Sigmoid colon (tissue), 3 donors: ENCODE results near the gene STKLD1.

Experiments used
- POLR2A ChIP-seq, 2 donors: fragments of 450-650 bp; IDR thresholded peaks; one replicate each; pipeline ENCODE4 v1.6.1; 2016; ENCODE audit warnings: antibody characterized with exemption in 2 of 2, mild to moderate bottlenecking in 2 of 2, moderate library complexity in 2 of 2
- TF ChIP-seq, protein P1 (sequence below), 4 experiments: fragments of 450-650 bp in 3 of 4; fragments of 200-600 bp in 1 of 4; IDR thresholded peaks; one replicate each; pipeline ENCODE4 v1.5.1; 2016 to 2019; ENCODE audit warnings: antibody characterized with exemption in 4 of 4, mild to moderate bottlenecking in 3 of 4, moderate library complexity in 2 of 4

DNA sequence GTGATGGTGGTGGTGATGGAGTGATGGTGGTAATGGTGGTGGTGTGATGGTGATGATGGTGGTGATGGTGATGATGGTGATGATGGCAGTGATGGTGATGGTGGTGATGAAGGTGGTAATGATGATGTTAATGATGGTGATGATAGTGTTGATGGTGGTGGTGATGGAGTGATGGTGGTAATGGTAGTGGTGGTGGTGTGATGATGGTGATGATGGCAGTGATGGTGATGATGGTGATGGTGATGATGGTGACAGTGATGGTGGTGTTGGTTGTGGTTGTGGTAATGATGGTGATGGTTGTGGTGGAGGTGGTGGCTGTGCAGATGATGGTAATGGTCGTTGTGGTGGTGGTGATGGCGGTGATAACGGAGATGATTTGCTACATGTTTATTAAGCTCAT lies 7.3 kb downstream of the STKLD1 start:
- TF ChIP-seq POLR2A (IDR thresholded peaks at IDR 0.05): no peak
- TF ChIP-seq, protein P1, sequence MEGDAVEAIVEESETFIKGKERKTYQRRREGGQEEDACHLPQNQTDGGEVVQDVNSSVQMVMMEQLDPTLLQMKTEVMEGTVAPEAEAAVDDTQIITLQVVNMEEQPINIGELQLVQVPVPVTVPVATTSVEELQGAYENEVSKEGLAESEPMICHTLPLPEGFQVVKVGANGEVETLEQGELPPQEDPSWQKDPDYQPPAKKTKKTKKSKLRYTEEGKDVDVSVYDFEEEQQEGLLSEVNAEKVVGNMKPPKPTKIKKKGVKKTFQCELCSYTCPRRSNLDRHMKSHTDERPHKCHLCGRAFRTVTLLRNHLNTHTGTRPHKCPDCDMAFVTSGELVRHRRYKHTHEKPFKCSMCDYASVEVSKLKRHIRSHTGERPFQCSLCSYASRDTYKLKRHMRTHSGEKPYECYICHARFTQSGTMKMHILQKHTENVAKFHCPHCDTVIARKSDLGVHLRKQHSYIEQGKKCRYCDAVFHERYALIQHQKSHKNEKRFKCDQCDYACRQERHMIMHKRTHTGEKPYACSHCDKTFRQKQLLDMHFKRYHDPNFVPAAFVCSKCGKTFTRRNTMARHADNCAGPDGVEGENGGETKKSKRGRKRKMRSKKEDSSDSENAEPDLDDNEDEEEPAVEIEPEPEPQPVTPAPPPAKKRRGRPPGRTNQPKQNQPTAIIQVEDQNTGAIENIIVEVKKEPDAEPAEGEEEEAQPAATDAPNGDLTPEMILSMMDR (IDR thresholded peaks at IDR 0.05): no peak
